Erythroblast (primary cell): ENCODE measurements around the gene SFT2D1.

ENCODE experiments used
- GATA1 ChIP-seq: IDR thresholded peaks from 2 replicates; pipeline ENCODE4 v1.6.1; 2011; ENCODE audit warnings: low read depth, mild to moderate bottlenecking, control low read depth, low read length, moderate library complexity
- POLR2A ChIP-seq: IDR thresholded peaks from 2 replicates; pipeline ENCODE4 v1.6.1; 2011; ENCODE audit warnings: mild to moderate bottlenecking, low read length

DNA sequence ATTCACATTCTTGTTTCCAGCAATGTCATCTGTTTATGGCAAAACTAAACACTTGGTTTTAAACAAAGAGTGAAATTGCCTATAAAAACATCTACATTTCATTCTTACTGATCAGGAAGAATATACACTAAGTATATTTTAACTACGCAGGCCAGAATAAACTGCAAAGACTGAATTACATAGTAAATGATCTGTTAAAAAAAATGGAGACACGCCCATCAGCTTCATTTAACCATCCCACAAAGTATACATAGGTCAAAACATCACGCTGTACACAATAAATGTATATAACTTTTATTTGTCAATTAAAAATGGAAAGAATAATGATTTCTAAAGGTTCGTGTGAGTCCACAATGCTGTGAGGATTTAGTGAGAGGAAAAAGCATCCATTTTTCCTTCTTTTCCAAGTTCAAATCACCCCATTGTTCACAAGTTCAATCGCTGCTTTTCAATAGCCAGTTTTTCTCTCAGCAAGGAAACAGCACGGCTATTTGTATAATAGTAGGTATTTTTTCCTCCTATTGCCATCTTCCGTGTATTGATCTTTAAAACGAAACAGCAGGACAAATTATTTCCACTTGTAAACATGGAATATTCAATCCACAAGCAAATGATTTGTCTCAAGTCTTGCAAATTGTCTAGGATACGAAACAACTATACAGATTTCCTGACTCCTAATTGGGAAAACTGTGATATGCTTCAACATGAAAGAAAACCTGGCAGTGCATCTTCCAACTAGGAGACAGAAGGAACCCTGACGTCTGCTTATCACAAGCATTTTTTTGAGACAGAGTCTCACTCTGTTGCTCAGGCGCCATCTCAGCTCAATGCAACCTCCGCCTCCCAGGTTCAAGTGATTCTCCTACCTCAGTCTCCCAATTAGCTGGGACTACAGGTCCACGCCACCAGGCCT lies 10.6 kb downstream of the SFT2D1 start:
- TF ChIP-seq POLR2A: no peak
- no peak for TF ChIP-seq GATA1
